ENCODE data around the gene PGBD2.
A peak's percentile ranks its signal among the peaks of the same experiment; 100 is the strongest.
"Not testable (repeated sequence)": the region's sequence is repeated elsewhere in the genome, so short reads cannot be mapped to it uniquely, and the experiment has no call there.

PGBD2 gene, protein sequence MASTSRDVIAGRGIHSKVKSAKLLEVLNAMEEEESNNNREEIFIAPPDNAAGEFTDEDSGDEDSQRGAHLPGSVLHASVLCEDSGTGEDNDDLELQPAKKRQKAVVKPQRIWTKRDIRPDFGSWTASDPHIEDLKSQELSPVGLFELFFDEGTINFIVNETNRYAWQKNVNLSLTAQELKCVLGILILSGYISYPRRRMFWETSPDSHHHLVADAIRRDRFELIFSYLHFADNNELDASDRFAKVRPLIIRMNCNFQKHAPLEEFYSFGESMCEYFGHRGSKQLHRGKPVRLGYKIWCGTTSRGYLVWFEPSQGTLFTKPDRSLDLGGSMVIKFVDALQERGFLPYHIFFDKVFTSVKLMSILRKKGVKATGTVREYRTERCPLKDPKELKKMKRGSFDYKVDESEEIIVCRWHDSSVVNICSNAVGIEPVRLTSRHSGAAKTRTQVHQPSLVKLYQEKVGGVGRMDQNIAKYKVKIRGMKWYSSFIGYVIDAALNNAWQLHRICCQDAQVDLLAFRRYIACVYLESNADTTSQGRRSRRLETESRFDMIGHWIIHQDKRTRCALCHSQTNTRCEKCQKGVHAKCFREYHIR

GRCh38 chr1:248906009-248906752, at the start of gene PGBD2:
Gene PGBD2, plus strand, starts transcription at chr1:248906235. Its CDS starts 7,628 bp downstream, at chr1:248913863.
- DNase-seq (ENCODE audit: low spot score) = peak; percentile 98

GRCh38 chr1:248857201-248857600, 48.8 kb upstream of the PGBD2 start:
- no peak for DNase-seq (ENCODE audit: low spot score)

DNA sequence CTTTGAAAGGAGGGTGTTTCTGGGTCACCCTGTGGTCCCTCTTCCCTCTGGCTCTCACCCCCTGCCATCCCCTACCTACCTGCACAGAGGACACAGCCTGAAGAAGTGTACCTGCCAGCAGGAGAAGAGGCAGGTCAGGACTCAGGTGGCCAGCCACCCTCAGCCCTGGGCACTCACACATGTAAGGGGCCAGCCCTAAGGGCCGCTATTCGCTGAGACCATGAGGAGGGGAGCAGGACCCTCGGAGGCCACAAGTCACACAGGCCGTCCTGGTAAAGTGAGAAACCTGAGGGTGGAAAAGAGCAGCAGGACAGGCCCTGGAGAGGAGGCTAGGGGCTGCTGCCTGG, 48.3 kb upstream of the PGBD2 start:
- no peak for DNase-seq (ENCODE audit: low spot score)

GRCh38 chr1:248858096-248858890, 47.7 kb upstream of the PGBD2 start:
- peak; percentile 75 for DNase-seq (ENCODE audit: low spot score)

- peak; percentile 99 for DNase-seq (ENCODE audit: low spot score)
Measured at GRCh38 chr1:248858891-248859889, 46.8 kb upstream of the PGBD2 start, which contains the start of gene ZNF692. Gene ZNF692, minus strand, starts transcription at chr1:248859085. Its CDS starts 776 bp downstream, at chr1:248858309.

- DNase-seq (ENCODE audit: low spot score) = no peak
Measured at GRCh38 chr1:248860007-248860406, 46.0 kb upstream of the PGBD2 start.

- no peak for DNase-seq (ENCODE audit: low spot score)
Measured at GRCh38 chr1:248861616-248862015, 44.4 kb upstream of the PGBD2 start.

- no peak for DNase-seq (ENCODE audit: low spot score)
Measured at GRCh38 chr1:248862695-248862997, 43.4 kb upstream of the PGBD2 start.

DNA sequence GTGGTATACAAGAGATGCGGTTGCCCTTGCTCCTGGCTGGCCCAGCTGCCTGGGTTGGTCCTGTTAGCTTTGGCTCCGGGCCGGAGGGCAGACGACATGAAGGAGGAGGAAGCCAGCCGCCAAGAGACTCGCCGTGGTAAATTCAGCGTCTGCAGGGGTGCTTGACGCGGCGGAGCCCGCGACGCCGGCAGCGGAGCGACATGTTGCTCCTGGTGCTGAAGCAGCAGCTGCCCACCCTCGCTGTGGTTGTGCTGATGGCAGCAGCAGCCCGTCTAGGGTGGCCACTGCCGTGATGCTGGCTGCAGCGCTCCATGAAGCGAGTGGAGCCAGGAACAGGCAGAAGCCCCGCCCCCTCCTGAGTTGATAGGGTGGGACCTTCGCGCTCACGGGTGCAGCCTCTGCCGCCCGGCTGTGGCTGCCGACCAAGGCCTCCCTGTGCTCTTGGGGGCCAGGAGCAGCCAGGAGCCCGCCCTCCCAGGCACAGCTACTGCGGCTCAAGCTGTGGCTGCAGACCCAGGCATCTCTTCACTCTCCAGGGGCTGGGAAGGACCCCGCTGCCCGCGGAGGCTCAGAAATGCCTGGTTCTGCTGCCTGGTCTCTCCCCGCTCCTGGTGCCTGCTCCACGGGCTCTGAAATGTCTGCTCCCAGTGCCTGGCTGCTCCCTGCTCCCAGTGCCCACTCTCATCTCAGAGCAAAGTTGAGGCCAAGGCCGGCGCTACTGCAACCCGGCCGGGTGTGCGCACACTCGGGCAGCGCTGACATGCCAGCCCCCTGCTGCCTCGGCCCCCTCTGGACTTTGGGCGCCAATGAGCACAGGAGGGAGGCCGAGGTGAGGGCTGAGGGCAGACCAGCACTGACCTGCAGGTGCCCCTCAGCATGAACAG, 42.8 kb upstream of the PGBD2 start:
- DNase-seq (ENCODE audit: low spot score) = peak; percentile 72

- DNase-seq (ENCODE audit: low spot score) = no peak
Measured at GRCh38 chr1:248871837-248872401, 34.1 kb upstream of the PGBD2 start.

DNA sequence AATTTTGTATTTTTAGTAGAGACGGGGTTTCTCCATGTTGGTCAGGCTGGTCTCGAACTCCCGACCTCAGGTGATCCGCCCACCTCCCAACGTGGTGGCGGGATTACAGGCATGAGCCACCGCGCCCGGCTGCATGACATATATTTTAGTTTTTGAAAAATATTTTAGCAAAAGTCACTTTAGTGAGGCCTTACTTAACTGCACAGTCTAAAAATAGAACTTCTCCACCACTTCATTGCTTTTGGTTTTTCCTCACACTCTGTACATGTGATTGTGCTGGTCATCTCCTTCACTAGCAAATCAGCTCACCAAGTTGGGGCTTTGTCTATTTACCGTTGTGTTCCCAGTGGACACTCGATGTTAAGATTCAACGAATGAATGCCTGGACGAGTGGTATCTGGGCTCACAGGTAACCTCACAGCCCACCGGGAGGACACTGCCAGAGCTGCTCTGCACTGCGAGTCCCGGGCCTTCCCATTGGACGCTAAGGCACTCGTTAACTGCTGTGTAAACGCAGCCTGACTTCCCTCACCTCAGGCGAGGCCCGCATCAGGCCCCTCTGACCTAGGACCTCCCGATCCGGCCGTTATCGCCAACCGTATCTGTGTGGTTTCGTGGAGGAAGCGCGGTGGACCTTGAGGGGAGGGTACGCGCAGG, 33.2 kb upstream of the PGBD2 start:
- DNase-seq (ENCODE audit: low spot score) = peak; percentile 42

- DNase-seq (ENCODE audit: low spot score) = peak; percentile 88
Measured at GRCh38 chr1:248873409-248873992, 32.5 kb upstream of the PGBD2 start.

DNA sequence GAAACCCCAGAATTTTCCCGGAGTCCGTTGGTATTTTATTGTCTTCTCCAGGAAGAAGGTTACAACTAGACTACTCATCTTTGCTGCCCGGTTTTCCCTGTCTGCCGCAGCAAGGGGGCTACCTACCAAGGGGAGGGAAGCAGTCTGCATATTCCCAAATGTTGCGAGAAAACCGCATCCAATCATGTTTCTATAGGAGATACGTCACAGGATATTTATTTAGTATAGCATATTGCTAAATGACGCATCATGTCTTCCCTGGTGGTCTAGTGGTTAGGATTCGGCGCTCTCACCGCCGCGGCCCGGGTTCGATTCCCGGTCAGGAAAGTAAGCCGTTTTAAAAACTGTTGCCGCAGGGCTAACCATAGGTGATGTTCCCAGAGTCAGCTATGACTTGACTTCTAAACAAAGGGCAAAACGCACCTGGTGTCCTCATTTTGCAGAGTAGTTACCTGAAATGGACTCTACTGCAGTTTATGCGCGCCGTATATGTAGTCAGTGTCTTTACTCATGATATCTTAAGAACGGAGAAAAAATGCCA, 32.0 kb upstream of the PGBD2 start:
- peak; percentile 77 for DNase-seq (ENCODE audit: low spot score)

- DNase-seq (ENCODE audit: low spot score) = no peak
Measured at GRCh38 chr1:248881261-248881660, 24.8 kb upstream of the PGBD2 start.

GRCh38 chr1:248882427-248882826, 23.6 kb upstream of the PGBD2 start:
- DNase-seq (ENCODE audit: low spot score) = not testable (repeated sequence)

DNA sequence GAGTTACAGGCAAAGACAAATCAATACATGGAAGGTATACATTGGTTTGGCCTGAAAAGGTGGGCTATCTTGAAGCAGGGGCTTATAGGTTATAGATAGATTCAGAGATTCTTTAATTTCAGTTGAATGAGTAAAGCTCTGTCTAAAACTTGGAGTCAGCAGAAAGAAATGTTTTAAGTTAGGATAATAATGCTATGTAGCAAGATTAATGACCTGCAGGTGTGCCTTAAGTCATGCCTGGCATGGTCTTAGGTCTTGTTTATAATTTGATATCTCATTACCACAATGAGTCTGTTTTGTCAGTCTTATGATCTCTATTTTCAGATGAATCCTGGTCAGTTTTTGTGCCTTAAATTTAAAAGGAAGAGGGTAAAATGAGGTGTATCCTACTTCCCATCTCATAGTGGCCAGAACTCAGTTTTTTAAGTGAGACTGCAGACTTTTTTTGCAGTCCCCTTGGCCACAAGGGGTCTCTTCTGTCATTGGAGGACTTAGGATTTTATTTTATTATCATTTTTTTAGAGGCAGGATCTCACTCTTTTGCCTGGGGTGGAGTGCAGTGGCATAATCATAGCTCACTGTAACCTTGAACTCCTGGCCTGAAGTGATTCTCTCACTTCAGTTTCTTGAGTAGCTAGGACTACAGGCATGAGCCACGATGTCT, 21.3 kb upstream of the PGBD2 start:
- DNase-seq (ENCODE audit: low spot score) = no peak

- no peak for DNase-seq (ENCODE audit: low spot score)
Measured at GRCh38 chr1:248885646-248886045, 20.4 kb upstream of the PGBD2 start.
